ENCODE results near the gene DPM2.

DNA sequence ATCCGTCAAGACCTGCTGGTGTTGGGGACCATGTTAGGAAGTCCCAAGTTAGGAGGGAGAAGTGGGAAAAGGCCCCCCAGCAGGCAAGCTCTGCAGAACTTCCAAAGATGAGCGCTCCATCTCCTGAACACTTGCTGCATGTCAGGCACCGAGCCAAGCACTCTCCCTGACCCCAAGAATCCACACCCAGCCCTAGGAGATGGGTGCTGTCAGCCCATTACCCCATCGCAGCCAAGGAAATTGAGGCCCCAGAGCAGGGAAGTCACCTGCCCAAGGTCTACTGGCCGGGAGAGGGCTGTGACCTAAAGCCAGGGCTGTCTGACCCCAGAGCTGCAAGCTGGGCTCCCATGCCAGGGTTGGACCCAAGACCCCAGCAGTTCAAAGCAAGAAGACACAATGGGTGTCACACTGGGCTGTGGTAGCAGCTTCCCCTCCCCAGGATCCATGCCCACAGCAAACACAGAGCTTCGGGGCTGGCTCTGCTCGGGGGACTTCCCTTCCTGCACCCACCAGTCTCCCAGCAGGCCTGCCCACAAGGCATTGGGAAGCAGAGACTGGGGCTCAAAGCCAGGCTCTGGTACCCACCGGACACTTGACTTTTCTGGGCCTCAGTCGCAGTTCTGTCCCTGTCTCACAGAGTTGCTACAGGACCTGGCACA, 29.6 kb upstream of the DPM2 start:
- TF ChIP-seq FOXA1 (IDR thresholded peaks at IDR 0.05) (no peak), HDGF (IDR thresholded peaks at IDR 0.05; ENCODE audit: borderline replicate concordance) (no peak), TARDBP (IDR thresholded peaks at IDR 0.05) (no peak), SP1 (IDR thresholded peaks at IDR 0.05) (no peak), NFRKB (IDR thresholded peaks at IDR 0.05) (no peak), CTBP1 (IDR thresholded peaks at IDR 0.05; ENCODE audit: borderline replicate concordance) (no peak), FOXK2 (IDR thresholded peaks at IDR 0.05) (no peak), ZNF384 (IDR thresholded peaks at IDR 0.05) (no peak), ELF4 (IDR thresholded peaks at IDR 0.05) (no peak)

Data from HEK293T (cell line).